Measurements from ENCODE around the gene ANO4.

ANO4 gene

GRCh38 chr12:100842156-100842555 is 47.6 kb downstream of the ANO4 start:
- ATAC-seq (no peak), DNase-seq (no peak)
- Mint-ChIP-seq H3K27ac (no peak overlapping the region), H3K27me3 (no peaks in the 10 kb centered on the region), H3K4me3 (no peak overlapping the region), H3K4me1 (no peaks in the 10 kb centered on the region), H3K9me3 (peaks cover 10 to 14% of the 10 kb centered on the region in 2 donors)

GRCh38 chr12:100843061-100843460 is 48.5 kb downstream of the ANO4 start:
- Mint-ChIP-seq H3K9me3 (peaks cover 10 to 14% of the 10 kb centered on the region in 2 donors), H3K27ac (no peak overlapping the region), H3K4me3 (no peak overlapping the region), H3K4me1 (no peaks in the 10 kb centered on the region), H3K27me3 (no peaks in the 10 kb centered on the region)
- no peak for DNase-seq
- no peak for ATAC-seq

GRCh38 chr12:100845095-100845494 is 50.5 kb downstream of the ANO4 start:
- Mint-ChIP-seq H3K27ac (no peak overlapping the region), H3K9me3 (peaks cover 10 to 14% of the 10 kb centered on the region in 2 donors), H3K4me1 (no peaks in the 10 kb centered on the region), H3K4me3 (no peak overlapping the region), H3K27me3 (no peaks in the 10 kb centered on the region)
- ATAC-seq (no peak), DNase-seq (no peak)

- peaks cover 3 to 6% of the 10 kb centered on the region in 2 donors for H3K9me3 Mint-ChIP-seq
- H3K27ac Mint-ChIP-seq: no peak overlapping the region
- no peaks in the 10 kb centered on the region for H3K4me1 Mint-ChIP-seq
- DNase-seq (no peak), ATAC-seq (no peak)
- peaks cover 11% of the 10 kb centered on the region for H3K27me3 Mint-ChIP-seq
- no peak overlapping the region for H3K4me3 Mint-ChIP-seq
These were observed 57.1 kb downstream of the ANO4 start for GRCh38 chr12:100851637-100852036.

GRCh38 chr12:100857418-100857817 is 62.8 kb downstream of the ANO4 start:
- Mint-ChIP-seq H3K4me1 (no peaks in the 10 kb centered on the region), H3K27me3 (peaks cover 14% of the 10 kb centered on the region), H3K9me3 (peaks cover 3 to 11% of the 10 kb centered on the region in 2 donors), H3K27ac (no peak overlapping the region), H3K4me3 (no peak overlapping the region)
- DNase-seq (no peak), ATAC-seq (no peak)

- Mint-ChIP-seq H3K4me1 (no peaks in the 10 kb centered on the region), H3K4me3 (no peak overlapping the region), H3K27me3 (peaks cover 14% of the 10 kb centered on the region), H3K27ac (no peak overlapping the region), H3K9me3 (peaks cover 3 to 11% of the 10 kb centered on the region in 2 donors)
- no peak for ATAC-seq
- no peak for DNase-seq
These were observed 63.4 kb downstream of the ANO4 start for GRCh38 chr12:100857971-100858370.

GRCh38 chr12:100858656-100859055 is 64.1 kb downstream of the ANO4 start:
- no peak overlapping the region for H3K4me3 Mint-ChIP-seq
- H3K27ac Mint-ChIP-seq: no peak overlapping the region
- H3K27me3 Mint-ChIP-seq: peaks cover 14% of the 10 kb centered on the region
- ATAC-seq (no peak), DNase-seq (no peak)
- no peaks in the 10 kb centered on the region for H3K4me1 Mint-ChIP-seq
- H3K9me3 Mint-ChIP-seq: peaks cover 3 to 11% of the 10 kb centered on the region in 2 donors

GRCh38 chr12:100859063-100859627 is 64.6 kb downstream of the ANO4 start:
- no peak for ATAC-seq
- Mint-ChIP-seq H3K4me1 (no peaks in the 10 kb centered on the region), H3K27me3 (peaks cover 14% of the 10 kb centered on the region), H3K27ac (no peak overlapping the region), H3K9me3 (peaks cover 3 to 11% of the 10 kb centered on the region in 2 donors), H3K4me3 (no peak overlapping the region)
- DNase-seq: no peak

GRCh38 chr12:100860611-100861010 is 66.0 kb downstream of the ANO4 start:
- Mint-ChIP-seq H3K4me3 (no peak overlapping the region), H3K27me3 (peaks cover 12% of the 10 kb centered on the region), H3K4me1 (no peaks in the 10 kb centered on the region), H3K27ac (no peak overlapping the region), H3K9me3 (peaks cover 3 to 11% of the 10 kb centered on the region in 2 donors)
- DNase-seq (no peak), ATAC-seq (no peak)

- H3K9me3 Mint-ChIP-seq: peaks cover 0 to 5% of the 10 kb centered on the region in 2 donors
- no peak overlapping the region for H3K27ac Mint-ChIP-seq
- DNase-seq (no peak), ATAC-seq (no peak)
- no peaks in the 10 kb centered on the region for H3K4me1 Mint-ChIP-seq
- H3K27me3 Mint-ChIP-seq: no peaks in the 10 kb centered on the region
- H3K4me3 Mint-ChIP-seq: no peak overlapping the region
These were observed 68.1 kb downstream of the ANO4 start for GRCh38 chr12:100862676-100863075.

- ATAC-seq (no peak), DNase-seq (no peak)
- no peaks in the 10 kb centered on the region for H3K27me3 Mint-ChIP-seq
- H3K9me3 Mint-ChIP-seq: peaks cover 0 to 5% of the 10 kb centered on the region in 2 donors
- H3K27ac Mint-ChIP-seq: no peak overlapping the region
- H3K4me1 Mint-ChIP-seq: no peaks in the 10 kb centered on the region
- H3K4me3 Mint-ChIP-seq: no peak overlapping the region
These were observed 69.8 kb downstream of the ANO4 start for GRCh38 chr12:100864366-100864765.

- H3K4me3 Mint-ChIP-seq: no peak overlapping the region
- no peak overlapping the region for H3K27ac Mint-ChIP-seq
- peaks cover 1 to 5% of the 10 kb centered on the region in 2 donors for H3K9me3 Mint-ChIP-seq
- H3K4me1 Mint-ChIP-seq: no peaks in the 10 kb centered on the region
- ATAC-seq: no peak
- DNase-seq: no peak
- H3K27me3 Mint-ChIP-seq: no peaks in the 10 kb centered on the region
These were observed 73.2 kb downstream of the ANO4 start for GRCh38 chr12:100867639-100868393.

- no peak overlapping the region for H3K27ac Mint-ChIP-seq
- no peak for DNase-seq
- H3K27me3 Mint-ChIP-seq: no peaks in the 10 kb centered on the region
- ATAC-seq: no peak
- no peak overlapping the region for H3K4me3 Mint-ChIP-seq
- H3K9me3 Mint-ChIP-seq: peaks cover 8 to 11% of the 10 kb centered on the region in 2 donors
- no peaks in the 10 kb centered on the region for H3K4me1 Mint-ChIP-seq
These were observed 73.9 kb downstream of the ANO4 start for GRCh38 chr12:100868487-100868886.

GRCh38 chr12:100871195-100871734 is 76.7 kb downstream of the ANO4 start:
- H3K4me1 Mint-ChIP-seq: no peaks in the 10 kb centered on the region
- H3K4me3 Mint-ChIP-seq: no peak overlapping the region
- peaks cover 13 to 33% of the 10 kb centered on the region in 2 donors for H3K9me3 Mint-ChIP-seq
- no peaks in the 10 kb centered on the region for H3K27me3 Mint-ChIP-seq
- H3K27ac Mint-ChIP-seq: no peak overlapping the region
- DNase-seq: no peak
- ATAC-seq: no peak

- DNase-seq: no peak
- Mint-ChIP-seq H3K27me3 (no peaks in the 10 kb centered on the region), H3K4me3 (no peak overlapping the region), H3K4me1 (no peaks in the 10 kb centered on the region), H3K27ac (no peak overlapping the region), H3K9me3 (peaks cover 8 to 37% of the 10 kb centered on the region in 2 donors)
- no peak for ATAC-seq
These were observed 80.6 kb downstream of the ANO4 start for GRCh38 chr12:100875156-100875555.

- Mint-ChIP-seq H3K27me3 (no peaks in the 10 kb centered on the region), H3K9me3 (peaks cover 8 to 37% of the 10 kb centered on the region in 2 donors), H3K4me3 (no peak overlapping the region), H3K27ac (no peak overlapping the region), H3K4me1 (no peaks in the 10 kb centered on the region)
- DNase-seq: no peak
- no peak for ATAC-seq
These were observed 81.2 kb downstream of the ANO4 start for GRCh38 chr12:100875771-100876170.
